Activated CD4-positive, CD25-positive, alpha-beta regulatory T cell treated with anti-CD3 and anti-CD28 coated beads, Interleukin-2, amount 50 U/mL, for 16 hours (primary cell): ENCODE measurements around the gene GTF3A.
"Not testable (repeated sequence)": the region's sequence is repeated elsewhere in the genome, so short reads cannot be mapped to it uniquely, and the experiment has no call there.

Experiments used
- DNase-seq: peaks from one replicate; pipeline ENCODE4 v3.0.0-alpha.2; 2020; ENCODE audit warnings: low read depth, low spot score

GTF3A gene

GRCh38 chr13:27424246-27425157, at the start of gene GTF3A:
TSS of gene GTF3A (plus strand) at chr13:27424619.
- DNase-seq, result peak; percentile 73

DNA sequence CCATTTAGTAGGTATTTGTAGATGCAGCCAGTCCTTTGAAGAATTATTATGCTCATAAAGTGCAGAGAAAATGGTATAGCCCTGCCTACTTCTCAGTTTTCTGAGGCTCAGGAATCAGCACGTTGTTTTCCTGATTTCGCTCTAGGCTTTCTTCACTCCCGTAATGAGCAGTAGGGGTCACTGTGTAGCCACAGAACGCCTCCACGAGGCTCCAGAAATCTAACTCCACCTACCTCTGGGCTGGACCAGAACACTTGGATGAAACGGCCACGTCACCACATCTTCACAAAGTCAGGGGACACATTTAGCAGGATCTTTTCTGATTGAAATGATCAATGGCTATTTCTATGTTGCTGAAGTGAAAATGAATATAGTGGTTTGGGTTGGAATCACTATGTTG, 49.8 kb upstream of the GTF3A start:
- peak; percentile 26 for DNase-seq

- peak; percentile 16 for DNase-seq
Measured at GRCh38 chr13:27375686-27376326, 48.6 kb upstream of the GTF3A start.

DNA sequence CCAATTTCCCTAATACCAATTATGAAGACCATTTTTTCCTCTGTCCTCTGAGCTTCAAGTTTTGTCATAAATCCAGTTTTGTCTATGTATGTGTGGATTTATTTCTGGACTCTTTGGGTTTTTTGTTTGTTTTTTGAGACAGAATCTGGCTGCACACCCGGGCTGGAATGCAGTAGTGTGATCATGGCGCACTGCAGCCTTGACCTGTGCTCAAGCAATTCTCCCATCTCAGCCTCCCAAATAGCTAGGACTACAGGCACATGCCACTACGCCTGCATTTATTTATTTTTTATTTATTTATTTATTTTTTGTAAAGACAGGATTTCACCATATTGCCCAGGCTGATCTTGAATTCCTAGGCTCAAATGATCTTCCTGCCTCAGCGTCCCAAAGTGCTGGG, 45.3 kb upstream of the GTF3A start:
- DNase-seq, result no peak

DNA sequence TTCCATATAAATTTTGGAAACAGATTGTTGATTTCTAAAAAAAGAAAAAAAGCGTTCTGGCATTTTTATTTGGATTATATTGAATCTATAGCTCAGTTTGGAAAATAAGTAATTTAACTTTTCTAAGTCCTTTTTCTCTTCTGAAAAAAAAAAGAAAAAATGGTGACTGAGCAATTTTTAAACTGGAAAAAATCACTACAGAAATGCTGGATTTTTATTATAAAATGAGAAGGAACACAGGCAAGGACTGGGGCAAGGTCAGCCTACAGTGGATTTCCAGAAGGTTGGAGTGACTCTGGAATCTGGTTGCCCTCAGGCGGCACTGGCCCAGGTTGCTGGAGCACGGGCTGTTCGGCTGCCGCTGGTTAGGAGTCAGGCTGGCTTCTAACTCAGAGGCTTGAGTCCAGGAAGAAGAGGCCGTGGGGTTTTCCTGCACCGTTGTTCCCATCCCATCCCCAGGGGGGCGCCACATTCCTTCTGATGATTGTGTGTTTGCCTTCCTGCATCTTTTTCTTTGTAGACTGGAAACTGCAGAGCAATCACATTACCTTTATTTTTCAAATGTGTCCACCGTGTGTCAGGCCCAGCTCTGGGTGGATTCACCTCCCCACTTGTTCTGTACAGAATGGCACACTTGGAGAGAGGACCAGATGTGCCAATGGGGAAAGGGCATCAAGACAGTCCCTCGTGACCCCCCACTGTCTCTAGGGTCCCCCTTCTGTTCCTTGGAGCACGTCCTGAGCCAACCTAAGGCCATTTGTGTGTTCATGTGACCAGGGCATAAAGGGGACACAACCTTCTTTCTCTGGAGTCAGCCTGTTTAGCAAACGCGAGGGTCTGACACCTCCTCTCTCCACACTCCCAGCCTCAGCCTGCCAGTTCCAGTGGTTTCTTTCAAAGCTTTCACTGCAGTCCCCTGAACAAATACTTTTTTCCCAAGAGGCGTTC, 44.5 kb upstream of the GTF3A start:
- DNase-seq, result peak; percentile 16

GRCh38 chr13:27381601-27382000, 42.8 kb upstream of the GTF3A start:
- DNase-seq, result no peak

- no peak for DNase-seq
Measured at GRCh38 chr13:27383104-27383921, 41.1 kb upstream of the GTF3A start.

DNA sequence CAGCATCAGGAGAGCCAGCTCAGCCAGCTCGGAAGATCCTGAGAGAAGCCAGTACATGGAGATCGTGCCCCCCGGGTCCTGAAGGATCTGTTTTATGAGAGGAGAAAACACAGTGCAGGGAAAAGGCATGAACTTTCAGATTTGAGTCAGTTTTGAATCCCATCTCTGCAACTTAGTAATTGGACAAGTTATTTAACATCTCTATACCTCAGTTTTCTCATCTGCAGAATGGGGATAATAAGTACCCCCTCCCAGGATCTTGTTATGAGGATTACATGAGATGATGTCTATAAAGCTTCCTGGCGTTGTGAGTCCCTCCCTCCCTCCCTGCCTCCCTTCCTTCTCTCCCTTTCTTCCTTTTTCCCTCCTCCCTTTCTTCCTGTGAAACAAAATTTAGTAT, 40.1 kb upstream of the GTF3A start:
- DNase-seq, result no peak

- no peak for DNase-seq
Measured at GRCh38 chr13:27388241-27388640, 36.2 kb upstream of the GTF3A start.

DNA sequence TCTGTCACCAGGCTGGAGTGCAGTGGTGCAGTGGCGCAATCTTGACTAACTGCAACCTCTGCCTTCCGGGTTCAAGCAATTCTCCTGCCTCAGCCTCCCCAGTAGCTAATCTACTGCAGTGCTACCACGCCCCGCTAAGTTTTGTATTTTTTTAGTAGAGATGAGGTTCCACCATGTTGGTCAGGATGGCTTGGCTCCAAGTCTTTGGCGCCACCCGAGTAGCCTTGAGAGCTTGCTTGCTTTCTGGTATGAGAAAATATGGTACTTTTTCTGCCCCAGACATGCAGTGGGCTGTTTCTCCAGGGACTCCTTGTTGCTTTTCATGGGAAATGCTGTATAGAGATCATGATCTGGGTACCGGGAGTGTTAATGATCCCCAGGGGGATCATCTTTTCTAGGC, 34.5 kb upstream of the GTF3A start:
- DNase-seq, result no peak

GRCh38 chr13:27391471-27391870, 32.9 kb upstream of the GTF3A start:
- no peak for DNase-seq

GRCh38 chr13:27393101-27393500, 31.3 kb upstream of the GTF3A start:
- DNase-seq, result no peak

GRCh38 chr13:27395007-27395510, 29.4 kb upstream of the GTF3A start:
- DNase-seq, result no peak

GRCh38 chr13:27396252-27396846, 28.1 kb upstream of the GTF3A start:
- no peak for DNase-seq

GRCh38 chr13:27398360-27398759, 26.1 kb upstream of the GTF3A start:
- DNase-seq, result no peak

GRCh38 chr13:27400405-27400804, 24.0 kb upstream of the GTF3A start:
- DNase-seq, result not testable (repeated sequence)

DNA sequence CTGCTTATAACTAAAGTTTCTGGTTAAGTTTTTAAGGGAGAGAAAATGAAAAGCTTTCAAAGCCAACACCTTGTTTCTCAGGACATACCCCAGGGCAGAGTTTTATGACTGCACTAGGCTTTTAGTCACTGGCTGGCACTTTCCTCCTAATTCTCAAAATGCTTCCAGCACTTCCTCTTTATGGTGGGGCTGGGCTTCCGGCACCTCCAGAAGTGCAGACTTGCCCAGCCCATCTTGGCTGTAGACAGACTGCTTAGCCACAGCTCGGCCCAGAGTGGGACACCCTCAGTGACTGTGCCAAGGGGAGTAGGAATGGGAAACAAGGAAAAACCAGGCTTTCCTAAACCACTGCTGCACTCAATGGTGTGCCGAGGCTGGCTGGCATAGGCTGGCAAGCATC, 23.2 kb upstream of the GTF3A start:
- DNase-seq, result no peak

GRCh38 chr13:27403203-27403678, 21.2 kb upstream of the GTF3A start:
- no peak for DNase-seq

DNA sequence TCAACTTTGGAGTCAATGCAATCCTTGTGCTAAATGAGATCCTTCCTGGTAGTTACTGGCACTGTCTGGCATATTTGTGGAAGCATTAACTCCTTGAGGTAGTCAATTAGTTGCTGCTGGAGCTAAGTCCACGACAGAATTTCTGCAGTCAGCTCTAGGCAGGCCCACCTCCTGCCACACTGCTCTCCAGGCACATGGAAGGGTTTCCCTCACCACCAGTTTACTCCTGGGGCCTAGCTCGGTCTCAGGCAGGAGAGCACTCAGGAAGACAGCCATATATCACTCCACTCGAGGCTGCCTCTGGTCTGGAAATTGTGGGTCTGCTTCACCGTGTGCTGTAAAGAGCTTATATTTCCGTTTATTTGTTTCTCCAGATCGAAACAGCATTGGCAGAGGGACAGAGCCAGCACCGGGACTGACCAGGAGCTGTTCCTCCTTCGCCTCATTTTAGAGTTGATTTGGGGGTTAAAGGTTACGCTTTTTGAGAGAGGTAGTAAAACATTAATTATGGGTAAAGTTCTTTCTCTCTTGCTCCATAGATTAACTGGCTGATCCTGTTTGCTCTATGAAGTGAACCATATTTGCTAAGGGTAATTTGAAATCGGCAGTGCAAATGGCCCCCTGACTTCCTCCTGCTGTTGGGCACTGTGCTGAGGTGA, 20.6 kb upstream of the GTF3A start:
- no peak for DNase-seq

- DNase-seq, result no peak
Measured at GRCh38 chr13:27404680-27405079, 19.7 kb upstream of the GTF3A start.
